IPS-15b (cell line): Measurements from ENCODE around the gene ZMYM2.

Experiments used
- H3K27me3 ChIP-seq: one replicate; pipeline ENCODE4 v1.6.1; 2013; ENCODE audit warnings: low read length; ENCODE audit not compliant: control insufficient read depth, insufficient read depth
- H3K36me3 ChIP-seq: one replicate; pipeline ENCODE4 v1.6.1; 2013; ENCODE audit warnings: low read length; ENCODE audit not compliant: control insufficient read depth, insufficient read depth
- H3K4me1 ChIP-seq: one replicate; pipeline ENCODE4 v1.6.1; 2013; ENCODE audit warnings: mild to moderate bottlenecking, low read length; ENCODE audit not compliant: control insufficient read depth, insufficient read depth
- H3K4me3 ChIP-seq: one replicate; pipeline ENCODE4 v1.5.1; 2013; ENCODE audit warnings: low read depth, low read length
- H3K9ac ChIP-seq: one replicate; pipeline ENCODE4 v1.6.1; 2013; ENCODE audit warnings: low read depth, mild to moderate bottlenecking, low read length
- H3K9me3 ChIP-seq: one replicate; pipeline ENCODE4 v1.6.1; 2013; ENCODE audit warnings: mild to moderate bottlenecking, low read length; ENCODE audit not compliant: control insufficient read depth, insufficient read depth

The ZMYM2 gene

DNA sequence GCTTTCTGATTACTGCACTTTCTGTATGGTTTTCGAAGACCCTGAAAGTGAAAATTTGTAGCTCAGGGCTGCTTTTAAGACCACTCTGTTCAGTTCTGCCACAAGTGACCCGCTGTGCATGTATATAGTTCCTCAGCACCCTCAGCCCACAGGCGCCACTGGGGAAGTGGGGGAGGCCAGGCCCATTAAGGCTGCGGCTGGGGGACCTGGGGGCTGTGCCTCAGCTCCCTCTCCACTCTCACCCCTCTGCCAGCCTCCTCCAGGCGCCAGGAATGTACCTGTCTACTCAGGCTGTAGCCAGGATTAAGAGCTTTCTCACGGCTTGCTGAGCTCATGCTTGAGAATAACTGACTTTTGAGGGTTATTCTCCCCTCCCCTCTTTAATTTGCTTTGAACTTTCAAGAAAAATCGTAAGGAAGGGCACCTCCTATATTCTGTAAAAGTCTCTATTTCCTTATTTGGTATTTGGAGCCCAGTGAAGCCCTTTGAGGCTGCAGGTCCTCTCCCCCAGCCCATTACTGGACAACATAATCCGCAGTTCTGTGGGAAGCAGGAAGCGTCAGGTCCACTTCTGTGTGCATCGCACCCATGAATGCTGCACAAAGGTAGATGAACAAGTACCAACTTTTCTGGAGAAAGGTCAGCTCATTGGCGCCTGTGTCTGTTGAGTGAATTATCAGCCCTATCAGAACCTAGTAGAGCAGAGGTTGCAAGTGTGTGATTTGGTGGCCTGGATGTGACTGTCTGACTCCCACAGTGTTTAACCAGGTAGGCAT is 172.7 kb downstream of the ZMYM2 start:
- Histone ChIP-seq H3K9ac (no peak overlapping the region), H3K36me3 (no peaks in the 10 kb centered on the region), H3K27me3 (peaks cover 34% of the 10 kb centered on the region), H3K9me3 (no peaks in the 10 kb centered on the region), H3K4me1 (no peaks in the 10 kb centered on the region), H3K4me3 (no peak overlapping the region)

- H3K27me3 ChIP-seq: peaks cover 38% of the 10 kb centered on the region
- no peak overlapping the region for H3K9ac ChIP-seq
- H3K36me3 ChIP-seq: no peaks in the 10 kb centered on the region
- no peaks in the 10 kb centered on the region for H3K4me1 ChIP-seq
- H3K4me3 ChIP-seq: no peak overlapping the region
- H3K9me3 ChIP-seq: no peaks in the 10 kb centered on the region
Measured at GRCh38 chr13:20132052-20132634, 173.6 kb downstream of the ZMYM2 start.

DNA sequence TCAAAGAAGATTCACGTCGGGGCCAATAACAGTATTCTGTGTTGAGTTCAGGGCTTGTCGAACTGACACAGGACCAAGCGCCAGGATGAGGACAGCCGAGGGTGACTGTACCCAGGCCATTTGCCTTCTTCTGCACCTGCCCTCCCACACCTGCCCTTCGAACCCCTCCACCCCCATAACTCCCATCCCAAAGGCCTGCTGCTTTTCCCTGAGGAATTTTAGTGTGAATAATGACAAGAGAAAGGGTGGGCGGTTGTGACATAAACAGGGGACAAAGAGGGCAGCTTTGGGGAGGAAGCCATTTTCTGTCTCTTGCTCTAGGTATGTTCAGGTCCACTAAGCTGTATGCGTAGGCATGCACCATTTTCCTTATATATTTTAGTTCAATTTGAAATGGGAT is 176.2 kb downstream of the ZMYM2 start:
- Histone ChIP-seq H3K27me3 (peaks cover 36% of the 10 kb centered on the region), H3K4me3 (no peak overlapping the region), H3K9ac (no peak overlapping the region), H3K36me3 (no peaks in the 10 kb centered on the region), H3K4me1 (no peaks in the 10 kb centered on the region), H3K9me3 (no peaks in the 10 kb centered on the region)

DNA sequence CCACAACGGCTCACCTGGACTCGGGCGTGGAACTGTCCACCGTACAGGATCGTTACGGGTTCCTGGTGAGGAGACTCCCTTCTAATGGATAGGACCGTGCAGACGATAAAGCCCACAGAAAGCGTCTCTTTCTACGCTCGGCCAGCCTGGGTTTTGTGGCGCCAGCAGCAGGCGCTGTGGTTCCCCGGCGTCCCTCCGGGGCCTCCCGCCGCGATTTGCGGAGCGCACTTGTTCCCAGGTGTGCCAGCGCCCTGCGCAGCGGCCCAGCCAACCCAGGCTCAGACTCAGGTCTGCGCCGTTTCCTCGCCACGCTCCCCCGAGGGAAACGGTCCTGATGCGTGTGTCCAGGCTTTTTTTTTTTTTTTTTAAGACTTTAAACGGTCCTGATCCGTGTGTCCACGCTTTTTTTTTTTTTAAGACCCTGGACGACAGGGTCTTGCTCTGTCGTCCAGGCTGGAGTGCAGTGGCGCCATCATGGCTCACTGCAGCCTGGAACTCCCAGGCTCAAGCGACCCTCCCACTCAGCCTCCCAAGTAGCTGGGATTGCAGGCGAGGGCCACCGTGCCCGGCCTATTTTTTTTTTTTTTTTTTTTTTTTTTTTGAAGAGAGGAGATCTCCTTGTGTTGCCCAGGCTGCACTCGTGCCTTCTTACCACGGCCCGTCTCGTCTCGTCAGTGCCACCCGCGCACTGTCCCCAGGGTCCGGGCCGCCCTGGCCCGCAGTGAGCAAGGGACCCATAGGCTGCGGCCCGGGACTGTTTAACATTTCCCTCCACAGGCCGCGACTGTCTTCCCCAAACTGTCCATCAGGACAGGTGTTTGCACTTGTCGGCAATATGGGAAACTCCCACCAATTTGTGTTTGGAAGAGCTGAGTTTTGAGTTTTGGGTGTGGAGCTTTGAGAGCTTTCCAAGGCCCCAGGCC is 178.5 kb downstream of the ZMYM2 start:
- Histone ChIP-seq H3K9ac (no peak overlapping the region), H3K4me1 (no peaks in the 10 kb centered on the region), H3K27me3 (peaks cover 20% of the 10 kb centered on the region), H3K9me3 (no peaks in the 10 kb centered on the region), H3K36me3 (no peaks in the 10 kb centered on the region), H3K4me3 (peak overlapping the region; percentile 49)

DNA sequence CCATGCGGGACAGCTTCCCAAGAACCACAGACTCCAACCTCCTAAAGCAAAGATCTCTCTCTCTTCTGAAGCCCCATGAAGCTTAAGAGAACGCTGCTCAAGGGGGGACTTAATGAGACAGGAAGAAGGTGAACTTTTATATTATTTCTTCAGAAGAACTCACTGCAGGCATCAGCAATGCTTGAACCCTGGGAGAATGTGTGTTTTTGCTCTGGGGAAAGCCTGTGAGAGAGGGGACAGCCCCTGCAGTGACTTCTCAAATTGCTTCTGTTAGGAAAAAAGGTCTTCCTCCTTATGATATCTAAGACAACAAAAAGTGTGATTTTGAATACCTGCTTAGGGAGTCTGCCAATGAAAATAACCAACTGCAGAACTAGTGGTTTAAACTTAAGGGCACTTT is 179.3 kb downstream of the ZMYM2 start:
- H3K36me3 ChIP-seq: no peaks in the 10 kb centered on the region
- no peak overlapping the region for H3K4me3 ChIP-seq
- no peaks in the 10 kb centered on the region for H3K4me1 ChIP-seq
- peaks cover 19% of the 10 kb centered on the region for H3K27me3 ChIP-seq
- H3K9ac ChIP-seq: no peak overlapping the region
- no peaks in the 10 kb centered on the region for H3K9me3 ChIP-seq

DNA sequence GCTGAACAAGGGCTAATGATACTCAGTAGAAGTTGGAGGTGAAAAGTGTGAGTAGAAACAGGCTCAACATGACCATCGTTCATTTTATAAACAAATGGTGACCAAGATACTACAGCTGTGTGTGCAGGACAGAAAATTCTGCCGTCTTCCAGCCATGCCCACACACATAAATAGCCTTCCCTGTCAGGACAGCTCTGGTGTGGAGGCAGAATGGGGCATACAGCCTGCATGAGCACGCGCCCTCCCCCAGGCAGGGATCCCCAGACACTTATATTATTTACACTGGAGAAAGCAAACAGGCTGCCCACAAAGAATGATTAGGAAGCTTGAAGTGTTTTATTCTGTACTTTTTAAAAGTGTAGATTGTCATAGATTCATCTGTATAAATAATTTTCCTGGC is 182.0 kb downstream of the ZMYM2 start:
- H3K4me3 ChIP-seq: no peak overlapping the region
- no peaks in the 10 kb centered on the region for H3K4me1 ChIP-seq
- peaks cover 22% of the 10 kb centered on the region for H3K27me3 ChIP-seq
- H3K36me3 ChIP-seq: no peaks in the 10 kb centered on the region
- H3K9ac ChIP-seq: no peak overlapping the region
- no peaks in the 10 kb centered on the region for H3K9me3 ChIP-seq
